IPS-18c (cell line): ENCODE results near the gene IL11.

ENCODE experiments used
- H3K4me3 ChIP-seq: 2 replicates; pipeline ENCODE4 v1.7.0; 2013; ENCODE audit warnings: low read depth, mild to moderate bottlenecking, low read length, moderate library complexity; ENCODE audit not compliant: insufficient read depth
- H3K9me3 ChIP-seq: one replicate; pipeline ENCODE4 v1.6.1; 2013; ENCODE audit warnings: mild to moderate bottlenecking, low read length, moderate library complexity; ENCODE audit not compliant: control insufficient read depth, insufficient read depth

Gene IL11

DNA sequence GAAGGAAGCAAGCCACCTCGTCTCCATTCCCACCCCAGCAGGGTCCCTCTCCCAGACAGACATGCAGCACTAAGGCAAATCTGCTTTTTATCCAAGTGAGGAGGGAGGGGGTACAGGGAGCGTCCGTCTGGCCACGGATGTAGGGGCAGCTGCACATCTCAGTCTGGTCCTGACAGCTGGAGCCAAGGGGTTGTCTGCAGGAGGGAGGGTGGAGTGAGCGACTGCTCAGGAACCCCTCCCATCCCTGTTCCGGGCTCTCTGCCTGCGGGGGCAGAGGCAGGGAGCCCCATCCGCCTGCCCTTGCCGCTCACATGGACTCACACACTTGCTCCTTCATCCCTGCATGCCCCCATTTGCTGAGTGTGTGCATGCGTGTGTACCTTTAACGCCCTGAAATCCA is 8.9 kb upstream of the IL11 start:
- Histone ChIP-seq H3K9me3 (no peaks in the 10 kb centered on the region), H3K4me3 (no peak overlapping the region)

DNA sequence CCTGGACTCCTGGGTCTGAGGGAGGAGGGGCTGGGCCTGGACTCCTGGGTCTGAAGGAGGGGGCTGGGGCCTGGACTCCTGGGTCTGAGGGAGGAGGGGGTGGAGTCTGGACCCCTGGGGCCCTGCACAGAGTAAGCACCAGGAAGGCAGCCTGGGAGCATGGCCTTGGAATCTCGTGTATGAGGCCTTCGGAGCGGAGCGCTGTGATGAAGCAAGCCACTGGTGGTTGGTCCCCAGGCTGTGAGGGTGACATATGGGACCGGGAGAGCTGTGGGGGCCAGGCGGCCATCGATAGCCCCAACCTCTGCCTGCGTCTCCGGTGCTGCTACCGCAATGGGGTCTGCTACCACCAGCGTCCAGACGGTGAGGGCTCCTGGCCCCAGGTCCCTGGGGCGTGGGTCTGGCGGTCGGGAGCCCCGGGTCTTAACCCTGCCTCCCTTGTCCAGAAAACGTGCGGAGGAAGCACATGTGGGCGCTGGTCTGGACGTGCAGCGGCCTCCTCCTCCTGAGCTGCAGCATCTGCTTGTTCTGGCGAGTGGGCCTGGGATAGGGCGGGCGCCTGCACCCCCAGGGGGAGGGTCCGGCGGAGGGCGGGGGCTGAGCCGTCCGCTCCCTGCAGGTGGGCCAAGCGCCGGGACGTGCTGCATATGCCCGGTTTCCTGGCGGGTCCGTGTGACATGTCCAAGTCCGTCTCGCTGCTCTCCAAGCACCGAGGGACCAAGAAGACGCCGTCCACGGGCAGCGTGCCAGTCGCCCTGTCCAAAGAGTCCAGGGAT is 7.3 kb upstream of the IL11 start:
- no peaks in the 10 kb centered on the region for H3K9me3 ChIP-seq
- H3K4me3 ChIP-seq: peak overlapping the region; percentile 58

DNA sequence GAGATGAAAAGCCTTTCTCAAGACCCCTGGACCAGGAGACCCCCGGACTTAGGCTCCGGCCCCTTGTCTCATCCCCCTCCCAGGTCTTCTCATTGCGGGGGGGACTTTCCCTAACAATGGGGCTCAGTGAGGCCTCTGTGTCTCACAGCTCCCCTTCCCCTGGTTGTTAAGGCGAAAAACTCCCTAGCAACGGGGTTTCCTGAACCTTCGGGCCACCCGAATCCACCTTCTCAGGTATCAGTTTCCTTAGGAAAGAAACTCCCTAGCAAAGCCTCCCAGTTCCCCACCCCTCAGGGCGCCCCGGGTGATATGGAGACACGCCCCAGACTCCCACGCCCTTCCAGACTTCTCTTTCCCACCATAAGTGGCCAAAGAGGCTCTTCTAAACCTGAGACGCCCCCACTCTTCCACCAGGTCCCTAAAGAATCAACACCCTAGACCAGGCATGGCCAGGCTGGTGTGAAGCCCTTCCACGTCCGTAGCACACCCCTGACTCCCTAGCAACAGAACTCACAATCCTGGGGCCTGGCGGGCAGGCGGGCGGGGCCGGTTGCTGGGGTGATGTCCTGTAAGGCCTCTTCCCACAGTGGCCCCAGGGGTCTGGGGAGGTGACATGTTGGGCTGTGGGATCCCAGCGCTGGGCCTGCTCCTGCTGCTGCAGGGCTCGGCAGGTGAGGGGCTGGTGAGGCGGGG is 6.1 kb upstream of the IL11 start, which contains the start of gene TMEM190:
TSS of gene TMEM190 (plus strand) at position 586 of the 693 bp plus-strand sequence. CDS start at position 614, 28 bp downstream.
- Histone ChIP-seq H3K4me3 (peak within 1 kb of the TSS; percentile 58), H3K9me3 (no peaks in the 10 kb centered on the region)

DNA sequence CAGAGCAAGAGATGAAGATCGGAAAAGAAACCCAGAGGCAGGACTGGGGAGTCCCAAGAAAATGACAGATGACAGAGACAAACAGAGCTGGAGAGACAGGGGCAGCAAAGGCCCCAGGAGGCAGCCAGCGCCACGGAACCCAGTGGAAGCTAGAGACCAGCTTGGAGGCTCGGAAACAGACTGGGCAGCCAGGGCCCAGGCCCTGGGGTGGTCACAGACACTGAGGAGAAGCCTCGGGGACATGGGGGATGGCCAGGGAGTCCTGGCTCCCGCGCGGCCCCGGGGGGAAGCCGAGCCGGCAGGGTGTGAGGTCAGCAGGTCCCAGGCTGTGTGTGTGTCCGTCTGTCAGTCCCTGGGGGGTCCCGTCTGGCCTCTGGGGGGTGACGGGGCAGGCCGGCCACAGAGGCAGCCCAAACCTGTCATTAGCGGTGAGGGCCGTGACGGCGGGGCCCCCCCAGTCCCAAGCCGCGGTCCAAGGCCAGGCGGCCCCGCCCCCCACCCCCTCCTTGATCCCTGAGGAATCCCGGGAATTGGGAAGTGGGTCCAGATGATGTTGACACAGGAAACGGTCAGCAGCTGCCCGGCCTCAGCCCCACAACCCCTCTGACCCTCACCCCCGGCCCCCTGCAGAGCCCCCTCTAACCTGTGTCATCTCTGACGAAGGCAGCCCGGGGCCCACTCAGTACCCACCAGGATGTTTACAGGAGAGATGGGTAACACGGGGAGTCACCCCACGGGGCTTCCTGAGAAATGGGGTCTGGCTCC is 3.9 kb upstream of the IL11 start:
- no peaks in the 10 kb centered on the region for H3K9me3 ChIP-seq
- no peak overlapping the region for H3K4me3 ChIP-seq

GRCh38 chr19:55373306-55373992 is 3.2 kb upstream of the IL11 start:
- no peaks in the 10 kb centered on the region for H3K9me3 ChIP-seq
- peak overlapping the region; percentile 20; the same call in 1 of the 2 replicates for H3K4me3 ChIP-seq

- H3K4me3 ChIP-seq: no peak overlapping the region
- no peaks in the 10 kb centered on the region for H3K9me3 ChIP-seq
These were observed 2.2 kb upstream of the IL11 start for GRCh38 chr19:55372316-55373081.

- Histone ChIP-seq H3K4me3 (peak overlapping the region; percentile 53), H3K9me3 (no peaks in the 10 kb centered on the region)
These were observed 484 bp downstream of the IL11 start for GRCh38 chr19:55369653-55370304.

- Histone ChIP-seq H3K9me3 (no peaks in the 10 kb centered on the region), H3K4me3 (peak overlapping the region; percentile 38; the same call in 1 of the 2 replicates)
These were observed 1.3 kb downstream of the IL11 start for GRCh38 chr19:55368701-55369563.

- Histone ChIP-seq H3K4me3 (no peak overlapping the region), H3K9me3 (no peaks in the 10 kb centered on the region)
These were observed 2.2 kb downstream of the IL11 start for GRCh38 chr19:55368106-55368505.

GRCh38 chr19:55366790-55367189 is 3.5 kb downstream of the IL11 start:
- Histone ChIP-seq H3K4me3 (no peak overlapping the region), H3K9me3 (no peaks in the 10 kb centered on the region)

DNA sequence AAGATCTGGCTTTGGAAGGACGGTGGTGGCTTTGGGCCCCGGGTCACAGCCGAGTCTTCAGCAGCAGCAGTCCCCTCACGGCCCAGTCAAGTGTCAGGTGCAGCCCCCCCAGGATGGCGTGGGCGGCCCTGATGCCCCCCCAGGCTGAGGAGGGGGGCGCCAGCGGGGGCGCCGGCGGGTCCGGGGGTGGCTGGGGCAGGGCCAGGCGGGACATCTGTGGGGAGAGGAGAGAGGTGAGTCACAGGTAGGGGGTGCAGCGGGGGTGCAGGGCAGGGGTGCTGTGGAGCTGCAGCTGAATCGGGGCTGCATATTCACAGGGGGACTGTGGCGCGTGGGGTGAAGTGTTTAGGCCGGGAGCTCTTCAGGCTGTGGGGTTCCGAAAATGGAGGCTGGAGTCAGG is 4.3 kb downstream of the IL11 start:
- Histone ChIP-seq H3K9me3 (no peaks in the 10 kb centered on the region), H3K4me3 (no peak overlapping the region)

DNA sequence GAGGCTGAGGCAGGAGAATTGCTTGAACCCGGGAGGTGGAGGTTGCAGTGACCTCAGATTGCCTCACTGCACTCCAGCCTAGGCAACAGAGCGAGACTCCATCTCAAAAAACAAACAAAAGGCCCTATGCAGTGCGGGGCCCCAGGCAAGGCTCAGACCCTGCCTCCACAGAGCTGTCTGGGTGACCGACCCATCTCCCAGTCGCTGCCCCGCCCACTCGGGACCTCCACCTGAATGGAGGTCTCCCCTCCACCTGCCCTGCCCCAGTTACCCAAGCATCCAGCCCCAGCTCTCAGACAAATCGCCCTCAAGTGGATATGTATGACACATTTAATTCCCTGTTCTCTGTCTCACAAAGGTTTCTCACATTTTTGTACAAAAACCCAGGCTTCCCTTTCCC is 5.0 kb downstream of the IL11 start:
- Histone ChIP-seq H3K4me3 (no peak overlapping the region), H3K9me3 (no peaks in the 10 kb centered on the region)

- H3K9me3 ChIP-seq: no peaks in the 10 kb centered on the region
- no peak within 1 kb of the TSS for H3K4me3 ChIP-seq
These were observed 7.1 kb downstream of the IL11 start, which contains the start of gene GARIN5B for GRCh38 chr19:55362990-55363716. Gene GARIN5B (minus strand): TSS chr19:55363260. CDS start chr19:55363066, 194 bp downstream.

DNA sequence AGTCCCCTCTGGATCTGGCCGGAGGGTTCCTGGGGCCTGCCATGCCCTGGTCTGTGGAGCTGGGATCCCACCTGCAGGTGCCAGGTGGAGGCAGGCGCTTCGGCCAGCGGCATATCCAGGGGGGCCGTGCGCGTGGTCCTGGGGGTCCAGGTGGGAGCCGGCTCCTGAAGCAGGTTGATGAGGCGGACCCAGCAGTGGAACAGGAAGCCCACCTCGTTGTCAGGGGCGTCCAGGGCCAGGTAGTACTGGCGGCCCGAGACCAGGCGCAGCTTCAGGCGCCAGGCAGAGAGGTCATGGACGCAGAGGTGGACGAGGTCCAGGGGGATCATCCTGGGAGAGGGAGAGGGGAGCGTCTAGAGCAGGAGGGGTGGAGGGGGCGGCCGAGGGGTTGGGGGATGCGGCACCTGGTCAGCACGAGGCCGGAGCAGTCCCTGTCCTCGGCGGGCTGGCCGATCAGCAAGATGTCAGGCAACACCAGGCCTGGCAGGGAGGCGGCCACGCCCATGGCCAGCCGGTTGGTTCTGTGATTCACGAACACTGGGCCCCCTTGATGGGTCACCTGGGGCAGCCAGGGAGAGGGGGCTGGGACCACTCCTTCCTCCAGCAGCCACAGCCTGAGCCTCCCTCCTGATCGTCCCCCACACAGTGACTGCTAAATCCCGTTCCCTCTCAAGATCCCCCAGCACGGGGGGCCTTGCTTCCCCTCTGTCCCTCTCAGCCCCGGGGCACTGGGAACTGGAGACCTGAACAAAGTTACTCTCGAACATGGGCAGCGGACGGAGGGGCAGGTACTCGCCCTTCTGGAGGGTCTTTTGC is 7.9 kb downstream of the IL11 start:
- Histone ChIP-seq H3K4me3 (no peak overlapping the region), H3K9me3 (no peaks in the 10 kb centered on the region)
